ENCODE measurements around the gene B4GALNT4. TPM values are rescaled to one million over a fixed set of nuclear protein-coding genes. Genes with fewer than 3 reads are reported as not detected.

Gene B4GALNT4
- total RNA-seq, 1 experiment from 2014 or later = 4.7 TPM

DNA sequence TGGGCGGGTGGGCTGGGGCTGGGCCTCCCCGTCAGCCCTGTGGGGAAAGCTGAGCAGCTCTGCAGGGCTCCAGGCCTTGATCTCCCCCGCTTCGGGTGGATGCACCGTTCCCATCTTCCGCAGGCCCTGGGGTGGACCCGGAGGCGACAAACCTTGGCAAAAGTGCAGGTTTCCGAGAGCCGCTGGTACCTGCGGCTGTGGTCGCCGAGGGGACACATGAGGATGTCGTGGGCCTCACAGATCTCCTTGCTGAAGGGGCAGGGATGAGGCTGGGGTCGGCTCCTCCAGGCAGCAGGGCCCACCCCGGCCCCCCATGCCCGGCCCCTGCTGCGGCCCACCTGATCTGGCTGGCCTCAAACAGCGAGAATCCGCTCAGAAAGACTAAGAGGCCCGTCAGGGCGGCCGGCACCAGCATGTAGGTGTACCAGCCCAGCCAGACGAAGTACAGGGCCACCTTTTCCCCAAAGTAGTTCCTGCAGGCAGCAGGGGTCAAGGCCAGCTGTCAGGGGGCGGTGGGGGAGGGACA is 60.7 kb downstream of the B4GALNT4 start:
- H4K20me1 ChIP-seq (ENCODE audit: insufficient read depth) = no peaks in the 10 kb centered on the region
- DNase-seq = no peak
- no peaks in the 10 kb centered on the region for H3F3A ChIP-seq (ENCODE audit: insufficient read depth, low read depth)
- POLR2A ChIA-PET (ENCODE audit: unreplicated experiment) = no interaction called here
- no peak overlapping the region for H3K27ac ChIP-seq
- no peak overlapping the region for H3K4me2 ChIP-seq
- H3K4me1 ChIP-seq (replicated peaks; ENCODE audit: insufficient read depth) = no peaks in the 10 kb centered on the region
- no peak overlapping the region for H2AFZ ChIP-seq
- intact Hi-C loops (cut with micrococcal nuclease; ENCODE audit: unreplicated experiment) = no loop called here
- no peaks in the 10 kb centered on the region for H3K9me3 ChIP-seq (ENCODE audit: insufficient read depth, low read depth)
- H3K9me2 ChIP-seq (ENCODE audit: insufficient read depth) = no peaks in the 10 kb centered on the region
- no TSS peak for BruUV-seq (replicated peaks)
- H3K4me3 ChIP-seq = no peak overlapping the region
- no peaks in the 10 kb centered on the region for H3K27me3 ChIP-seq (ENCODE audit: insufficient read depth, low read depth)
- H3K36me3 ChIP-seq (ENCODE audit: low read depth) = no peaks in the 10 kb centered on the region
- TF ChIP-seq EZH2 (IDR thresholded peaks at IDR 0.05; ENCODE audit: low read depth) = no peak
- TF ChIP-seq, protein P1, sequence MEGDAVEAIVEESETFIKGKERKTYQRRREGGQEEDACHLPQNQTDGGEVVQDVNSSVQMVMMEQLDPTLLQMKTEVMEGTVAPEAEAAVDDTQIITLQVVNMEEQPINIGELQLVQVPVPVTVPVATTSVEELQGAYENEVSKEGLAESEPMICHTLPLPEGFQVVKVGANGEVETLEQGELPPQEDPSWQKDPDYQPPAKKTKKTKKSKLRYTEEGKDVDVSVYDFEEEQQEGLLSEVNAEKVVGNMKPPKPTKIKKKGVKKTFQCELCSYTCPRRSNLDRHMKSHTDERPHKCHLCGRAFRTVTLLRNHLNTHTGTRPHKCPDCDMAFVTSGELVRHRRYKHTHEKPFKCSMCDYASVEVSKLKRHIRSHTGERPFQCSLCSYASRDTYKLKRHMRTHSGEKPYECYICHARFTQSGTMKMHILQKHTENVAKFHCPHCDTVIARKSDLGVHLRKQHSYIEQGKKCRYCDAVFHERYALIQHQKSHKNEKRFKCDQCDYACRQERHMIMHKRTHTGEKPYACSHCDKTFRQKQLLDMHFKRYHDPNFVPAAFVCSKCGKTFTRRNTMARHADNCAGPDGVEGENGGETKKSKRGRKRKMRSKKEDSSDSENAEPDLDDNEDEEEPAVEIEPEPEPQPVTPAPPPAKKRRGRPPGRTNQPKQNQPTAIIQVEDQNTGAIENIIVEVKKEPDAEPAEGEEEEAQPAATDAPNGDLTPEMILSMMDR (conservative IDR thresholded peaks at IDR 0.05) = no peak
- no peaks in the 10 kb centered on the region for H3K79me2 ChIP-seq (ENCODE audit: low read depth)
- CTCF ChIA-PET = no interaction called here

Other genes starting within 250 kb of the B4GALNT4 start
- not detected in 2 replicates for gene SCGB1C1, start 176.4 kb upstream of the B4GALNT4 start, total RNA-seq (2021)
- 45.7 and 60.6 TPM in 2 replicates for gene BET1L, start 162.1 kb upstream of the B4GALNT4 start, total RNA-seq (2021)
- gene RIC8A, start 161.8 kb upstream of the B4GALNT4 start, total RNA-seq (2021) = 115 and 129 TPM in 2 replicates
- gene SIRT3, start 133.2 kb upstream of the B4GALNT4 start, total RNA-seq (2021) = 26.0 and 35.0 TPM in 2 replicates
- 143 and 147 TPM in 2 replicates for gene PSMD13, start 132.5 kb upstream of the B4GALNT4 start, total RNA-seq (2021)
- 0.33 TPM in 1 of 2 replicates, not detected in the other for gene NLRP6, start 91.1 kb upstream of the B4GALNT4 start, total RNA-seq (2021)
- 68.6 and 76.9 TPM in 2 replicates for gene PGGHG, start 80.4 kb upstream of the B4GALNT4 start, total RNA-seq (2021)
- gene IFITM5, start 70.0 kb upstream of the B4GALNT4 start, total RNA-seq (2021) = not detected in 2 replicates
- gene IFITM2, start 61.7 kb upstream of the B4GALNT4 start, total RNA-seq (2021) = 4.2 and 4.3 TPM in 2 replicates
- gene IFITM1, start 55.5 kb upstream of the B4GALNT4 start, total RNA-seq (2021) = 5.1 and 9.5 TPM in 2 replicates
- gene IFITM3, start 48.6 kb upstream of the B4GALNT4 start, total RNA-seq (2021) = 136 and 176 TPM in 2 replicates
- 83.7 and 109 TPM in 2 replicates for gene PKP3, start 24.7 kb downstream of the B4GALNT4 start, total RNA-seq (2021)
- 78.9 and 98.3 TPM in 2 replicates for gene SIGIRR, start 45.5 kb downstream of the B4GALNT4 start, total RNA-seq (2021)
- 18.1 and 27.6 TPM in 2 replicates for gene ANO9, start 72.5 kb downstream of the B4GALNT4 start, total RNA-seq (2021)
- gene PTDSS2, start 80.8 kb downstream of the B4GALNT4 start, total RNA-seq (2021) = 32.5 and 38.8 TPM in 2 replicates
- 87.8 and 104 TPM in 2 replicates for gene RNH1, start 137.7 kb downstream of the B4GALNT4 start, total RNA-seq (2021)
- gene HRAS, start 166.1 kb downstream of the B4GALNT4 start, total RNA-seq (2021) = 47.2 and 47.5 TPM in 2 replicates
- gene LRRC56, start 168.0 kb downstream of the B4GALNT4 start, total RNA-seq (2021) = 5.0 and 6.3 TPM in 2 replicates
- 12.8 and 16.3 TPM in 2 replicates for gene LMNTD2, start 191.2 kb downstream of the B4GALNT4 start, total RNA-seq (2021)
- 36.2 and 40.8 TPM in 2 replicates for gene RASSF7, start 191.5 kb downstream of the B4GALNT4 start, total RNA-seq (2021)
- 21.7 and 24.5 TPM in 2 replicates for gene PHRF1, start 207.0 kb downstream of the B4GALNT4 start, total RNA-seq (2021)
- gene IRF7, start 246.5 kb downstream of the B4GALNT4 start, total RNA-seq (2021) = 10.7 and 13.1 TPM in 2 replicates